ENCODE measurements around the gene G6PC2.
"Not testable (repeated sequence)": the region's sequence is repeated elsewhere in the genome, so short reads cannot be mapped to it uniquely, and the experiment has no call there.

GRCh38 chr2:168870369-168870768 lies 30.7 kb upstream of the G6PC2 start:
- not testable (repeated sequence) for TF ChIP-seq POLR2A, CTCF, POLR2AphosphoS5 (IDR thresholded peaks at IDR 0.05)

Data from stomach (tissue), 4 donors.